ENCODE data around the gene ZC3H6.

The ZC3H6 gene

GRCh38 chr2:112312821-112313220, 37.4 kb downstream of the ZC3H6 start:
- H3K27ac ChIP-seq = no peak overlapping the region
- TF ChIP-seq CTCF (conservative IDR thresholded peaks at IDR 0.05) = no peak

DNA sequence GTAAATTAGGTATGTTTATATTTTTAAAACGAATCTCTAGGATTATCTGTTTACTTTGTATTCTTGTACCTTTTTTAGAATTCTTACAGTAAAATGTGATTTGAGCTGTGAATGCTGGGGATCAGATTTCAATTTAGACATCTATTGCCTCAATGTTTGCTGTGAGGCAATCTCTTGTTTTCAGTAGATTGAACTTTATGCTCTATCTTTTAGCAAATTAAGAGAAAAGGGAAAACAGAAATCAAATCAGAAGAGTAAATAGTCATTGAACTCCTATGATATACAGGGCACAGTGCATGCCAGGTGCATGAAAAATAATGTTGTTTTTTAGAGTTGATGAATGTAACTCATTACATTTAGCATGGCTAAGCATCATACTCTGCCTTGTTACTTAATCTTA, 39.5 kb downstream of the ZC3H6 start:
- no peak for TF ChIP-seq CTCF (conservative IDR thresholded peaks at IDR 0.05)

GRCh38 chr2:112317303-112318158, 42.1 kb downstream of the ZC3H6 start:
- no peak for TF ChIP-seq CTCF (conservative IDR thresholded peaks at IDR 0.05)
- H3K27ac ChIP-seq = no peak overlapping the region

More for the DNA sequence above, 39.5 kb downstream of the ZC3H6 start:
- H3K27ac ChIP-seq = no peak overlapping the region

DNA sequence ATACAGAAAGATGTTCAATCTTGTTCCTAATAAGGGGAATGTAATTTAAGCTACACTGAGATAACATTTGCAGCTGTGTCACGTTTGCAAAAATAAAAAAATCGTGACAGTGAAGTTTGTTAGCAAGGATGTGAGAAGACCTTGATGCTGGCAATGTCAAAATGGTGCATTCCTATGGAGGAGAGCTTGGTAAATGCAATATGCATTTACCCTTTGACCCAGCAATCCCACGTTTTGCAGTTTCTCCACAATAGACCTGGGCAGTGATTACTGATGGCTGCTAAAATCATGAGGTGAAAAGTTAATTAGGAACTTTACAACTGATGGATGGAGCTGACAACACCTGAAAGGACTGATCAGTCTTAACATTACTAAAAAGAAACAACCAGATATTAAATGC, 43.1 kb downstream of the ZC3H6 start:
- TF ChIP-seq CTCF (conservative IDR thresholded peaks at IDR 0.05) = no peak

GRCh38 chr2:112321375-112322320, 46.3 kb downstream of the ZC3H6 start:
- TF ChIP-seq CTCF (conservative IDR thresholded peaks at IDR 0.05) = no peak
- H3K27ac ChIP-seq = no peak overlapping the region

More for the DNA sequence above, 43.1 kb downstream of the ZC3H6 start:
- H3K27ac ChIP-seq = no peak overlapping the region

- no peak overlapping the region for H3K27ac ChIP-seq
- TF ChIP-seq CTCF (conservative IDR thresholded peaks at IDR 0.05) = no peak
These were observed 47.5 kb downstream of the ZC3H6 start for GRCh38 chr2:112322919-112323318.

GRCh38 chr2:112332123-112332696, 56.8 kb downstream of the ZC3H6 start:
- no peak overlapping the region for H3K27ac ChIP-seq
- TF ChIP-seq CTCF (conservative IDR thresholded peaks at IDR 0.05) = no peak
